Right renal cortex interstitium (tissue), 3 donors: ENCODE data around the gene OCRL. TPM values are rescaled to one million over a fixed set of nuclear protein-coding genes. Genes with fewer than 3 reads are reported as not detected.
A peak's percentile ranks its signal among the peaks of the same experiment; 100 is the strongest.

Source experiments
- DNase-seq, 3 donors: peaks; one replicate each; pipeline ENCODE4 v3.0.0-alpha.2; 2013; ENCODE audit warnings: low read depth in 3 of 3, low spot score in 2 of 3
- polyA plus RNA-seq, 3 donors: library from polyadenylated mRNA; unstranded; fragments of 120-200 nt; gene quantifications; one replicate each; pipeline ENCODE4 v1.2.1, GENCODE V29; 2013; ENCODE audit not compliant: insufficient read length in 3 of 3

OCRL gene
- polyA plus RNA-seq, 3 donors = 29.8 to 30.7 (median 30.4) TPM

DNA sequence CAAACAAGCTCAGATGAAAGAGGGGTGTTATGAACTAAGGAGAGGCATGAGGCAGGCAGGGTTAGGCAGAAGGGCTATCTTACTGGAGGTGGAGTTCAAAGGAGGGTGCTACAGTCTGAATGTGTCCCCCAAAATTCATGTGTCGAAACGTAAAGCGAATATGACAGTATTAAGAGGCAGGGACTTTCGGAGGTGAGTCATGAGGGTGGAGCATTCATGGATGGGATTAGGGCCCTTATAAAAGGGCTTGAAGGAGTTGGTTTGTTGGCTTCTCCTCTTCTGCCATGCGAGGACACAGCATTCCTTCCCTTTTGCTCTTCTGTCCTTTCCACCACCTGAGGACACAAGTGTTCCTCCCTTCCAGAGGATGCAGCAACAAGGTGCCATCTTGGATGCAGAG, 91.8 kb downstream of the OCRL start:
- no peak for DNase-seq

DNA sequence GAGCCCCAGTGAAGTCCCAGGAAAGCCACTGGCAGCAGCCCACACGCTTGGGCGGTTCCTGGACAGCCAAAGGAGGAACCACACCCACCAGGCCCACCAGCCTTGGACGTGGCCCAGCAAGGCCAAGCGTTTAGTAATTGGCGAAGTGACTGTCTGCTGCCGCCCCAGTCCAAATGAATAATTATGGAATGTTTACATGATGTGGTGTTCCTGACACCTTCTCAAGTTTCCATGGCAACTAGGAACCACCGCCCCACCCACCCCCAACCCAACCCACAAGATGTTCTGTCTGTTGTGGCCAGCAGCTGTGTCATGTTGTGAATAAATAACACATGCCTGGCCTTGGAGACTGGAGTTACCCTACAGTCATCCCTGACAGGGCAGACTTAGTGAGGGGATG, 92.4 kb downstream of the OCRL start:
- no peak for DNase-seq

DNA sequence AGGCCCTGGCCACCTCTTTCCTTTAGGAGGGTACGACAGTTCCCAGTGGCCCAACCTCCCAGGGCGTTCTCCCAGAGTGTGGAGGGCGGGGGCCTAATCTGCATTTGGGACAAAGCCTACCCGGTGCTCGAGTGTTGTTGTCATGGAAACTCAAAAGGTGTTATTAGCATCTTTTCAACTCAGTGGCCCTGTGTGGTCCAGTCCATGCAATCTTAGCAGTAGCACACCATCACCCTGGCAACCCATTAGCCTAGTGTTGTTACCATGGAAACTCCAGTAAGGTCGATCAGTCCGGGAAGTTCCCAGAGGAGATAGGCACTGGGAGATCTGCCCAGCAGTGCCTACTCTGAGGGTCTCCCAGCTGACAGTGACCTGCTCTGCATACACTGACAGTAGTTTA, 94.5 kb downstream of the OCRL start:
- DNase-seq = no peak

DNA sequence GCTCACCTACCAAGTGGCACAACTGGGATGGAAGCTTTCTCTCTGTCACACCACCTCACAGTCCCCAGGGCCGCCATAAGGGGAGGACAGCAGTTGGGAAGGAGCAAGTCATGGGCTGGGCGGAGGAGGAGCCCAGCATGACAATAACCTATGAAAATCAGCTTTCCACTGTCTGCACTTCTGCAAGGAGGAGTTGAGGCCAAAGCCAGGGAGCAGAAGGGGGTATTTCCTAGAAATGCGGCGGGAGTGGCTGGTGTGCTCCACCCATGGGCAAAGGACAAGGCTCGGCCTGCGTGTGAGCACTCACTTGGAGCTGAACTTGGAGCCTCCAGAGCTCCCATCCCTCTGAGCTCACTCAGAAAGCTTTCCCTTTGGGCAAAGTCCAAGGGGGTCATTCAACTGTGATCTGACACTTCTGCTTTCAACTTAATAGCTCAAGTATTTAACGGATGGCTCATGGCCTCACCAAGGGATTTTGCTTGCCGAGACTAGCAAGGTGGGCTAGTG, 96.2 kb downstream of the OCRL start:
- no peak for DNase-seq

DNA sequence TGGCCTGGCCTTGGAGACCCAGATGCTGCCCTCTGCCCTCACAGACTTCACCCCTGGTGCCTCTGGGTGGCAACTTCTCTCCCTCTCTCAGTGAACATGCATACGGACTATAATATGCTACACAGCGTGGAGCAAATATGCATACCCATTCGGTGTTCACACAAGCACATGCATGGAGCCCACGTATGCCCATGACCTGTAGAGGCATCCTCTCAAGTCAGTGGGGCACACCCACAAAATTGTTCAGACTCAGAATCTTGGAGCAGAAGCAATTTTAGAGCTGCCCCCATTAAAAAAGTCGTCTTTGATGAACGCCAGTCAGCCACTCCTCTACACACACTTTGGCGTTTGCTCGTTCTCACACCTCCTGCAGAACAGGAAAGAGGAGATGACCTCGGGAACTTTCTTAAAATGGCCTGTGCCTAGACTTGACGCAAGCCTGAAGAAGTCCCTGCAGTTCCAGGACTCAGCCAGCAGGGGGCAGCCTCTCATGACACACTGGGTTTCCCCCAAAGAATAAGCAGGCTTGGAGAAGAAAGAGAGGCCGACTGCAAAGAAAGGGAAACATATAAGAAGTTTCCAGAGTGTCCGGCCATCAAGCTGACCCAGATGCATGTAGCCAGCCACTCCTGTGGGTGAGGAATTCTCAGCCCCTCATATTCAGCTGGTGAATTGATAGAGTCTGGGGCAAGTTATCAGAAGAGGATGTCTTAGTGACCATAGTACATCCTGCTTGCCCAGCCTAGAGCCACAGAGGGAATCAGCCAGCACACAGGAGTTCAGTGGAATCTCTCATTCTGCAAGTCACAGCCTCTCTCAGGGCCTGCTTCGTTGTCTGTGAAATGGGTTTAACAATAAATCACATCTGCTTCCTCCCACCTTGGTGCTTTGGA, 97.4 kb downstream of the OCRL start:
- DNase-seq = peak in 1 of 3 donors; percentile 45

DNA sequence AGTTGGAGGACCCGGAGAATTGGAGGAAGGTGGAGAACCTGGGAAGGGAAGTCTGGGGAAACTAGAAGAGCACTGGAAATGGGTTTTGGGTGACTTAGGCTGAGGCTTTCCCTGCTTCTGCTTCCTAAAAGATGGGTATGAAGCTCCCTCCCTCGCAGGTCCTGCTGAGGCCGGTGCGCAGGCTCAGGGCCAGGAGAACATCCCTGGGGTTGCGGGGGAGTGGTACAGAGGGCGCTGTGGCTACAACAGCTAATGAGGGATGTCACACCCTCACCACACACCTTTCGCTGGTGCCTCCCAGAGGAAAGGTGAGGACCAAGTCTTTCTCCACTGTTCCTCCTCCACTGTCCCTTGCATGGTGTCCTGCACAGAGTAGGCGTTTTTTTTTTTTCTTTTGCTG, 98.9 kb downstream of the OCRL start:
- DNase-seq = no peak

DNA sequence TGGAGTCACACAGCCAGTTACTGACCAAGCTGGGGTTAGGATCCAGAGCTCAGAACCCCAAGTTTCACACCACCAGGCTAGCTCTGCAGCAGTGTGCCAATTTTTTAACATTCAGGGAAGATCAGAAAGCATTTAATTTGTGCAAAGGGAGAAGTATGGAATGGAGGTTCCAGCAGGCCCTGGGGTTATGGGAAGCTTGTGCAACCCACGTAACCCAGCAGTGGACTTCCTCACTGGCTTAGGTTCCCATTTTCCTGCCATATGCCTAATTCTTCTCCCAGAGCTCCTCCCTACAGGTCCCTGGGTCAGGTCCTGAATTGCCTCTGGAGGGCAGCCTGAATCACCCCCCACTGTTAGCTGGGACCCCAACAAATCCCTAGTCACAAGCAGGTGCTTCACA, 100.7 kb downstream of the OCRL start:
- DNase-seq = no peak

DNA sequence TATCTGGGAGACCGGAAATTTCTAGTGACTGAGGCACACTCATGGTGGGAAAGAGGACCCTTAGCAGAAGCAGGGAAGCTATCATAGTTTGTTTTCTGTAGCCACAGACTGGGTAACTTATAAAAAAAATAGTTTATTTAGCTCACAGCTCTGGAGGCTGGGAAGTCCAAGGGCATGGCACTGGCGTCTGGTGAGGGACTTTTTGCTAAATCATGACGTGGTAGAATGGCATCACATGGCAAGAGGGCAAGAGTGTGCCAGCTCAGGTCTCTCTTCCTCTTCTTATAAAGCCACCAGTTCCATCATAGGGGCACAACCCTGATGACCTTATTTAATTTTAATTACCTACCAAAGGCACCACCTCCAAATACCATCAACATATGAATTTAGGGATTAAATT, 101.4 kb downstream of the OCRL start:
- no peak for DNase-seq

DNA sequence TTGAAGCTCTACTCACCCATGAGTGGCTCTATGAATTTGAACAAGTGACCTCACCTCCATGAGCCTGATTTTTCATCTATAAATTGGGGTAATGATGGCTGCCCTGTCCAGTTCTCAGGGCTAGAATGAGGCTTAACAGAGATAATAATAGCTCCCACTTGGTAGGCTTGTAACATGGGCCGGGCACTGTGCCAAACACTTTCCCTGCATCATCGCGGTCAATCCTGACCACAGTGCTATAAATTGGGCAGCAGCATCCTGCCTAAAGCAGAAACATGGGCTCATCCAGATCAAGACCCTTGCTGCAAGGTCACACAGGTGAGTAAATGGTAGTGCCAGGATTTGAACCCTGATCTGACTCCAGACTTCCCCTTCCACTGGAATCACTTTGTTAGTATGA, 101.9 kb downstream of the OCRL start:
- no peak for DNase-seq

Other genes starting within 250 kb of the OCRL start
- gene SMARCA1, start 16.8 kb upstream of the OCRL start, polyA plus RNA-seq = 100 to 1,000 TPM; 121 to 134 (median 132) TPM
- 1 to 10 TPM; 5.5 to 7.8 (median 7.4) TPM for gene APLN, start 114.7 kb downstream of the OCRL start, polyA plus RNA-seq
- 100 to 1,000 TPM in 1 of 3 donors, 10 to 100 TPM in 2; 53.7 to 101 (median 56.2) TPM for gene XPNPEP2, start 198.7 kb downstream of the OCRL start, polyA plus RNA-seq
- gene SASH3, start 239.7 kb downstream of the OCRL start, polyA plus RNA-seq = 1 to 10 TPM; 1.7 to 2.0 (median 2.0) TPM